GM15510 (cell line): ENCODE results near the gene CEP72.

Experiments used
- POLR2A ChIP-seq: IDR thresholded peaks from 3 replicates; pipeline ENCODE4 v1.6.1; 2011; ENCODE audit warnings: borderline replicate concordance; ENCODE audit not compliant: insufficient read length; ENCODE audit errors: extremely low read depth

The CEP72 gene

GRCh38 chr5:636951-637350 lies 24.8 kb downstream of the CEP72 start:
- no peak for TF ChIP-seq POLR2A

DNA sequence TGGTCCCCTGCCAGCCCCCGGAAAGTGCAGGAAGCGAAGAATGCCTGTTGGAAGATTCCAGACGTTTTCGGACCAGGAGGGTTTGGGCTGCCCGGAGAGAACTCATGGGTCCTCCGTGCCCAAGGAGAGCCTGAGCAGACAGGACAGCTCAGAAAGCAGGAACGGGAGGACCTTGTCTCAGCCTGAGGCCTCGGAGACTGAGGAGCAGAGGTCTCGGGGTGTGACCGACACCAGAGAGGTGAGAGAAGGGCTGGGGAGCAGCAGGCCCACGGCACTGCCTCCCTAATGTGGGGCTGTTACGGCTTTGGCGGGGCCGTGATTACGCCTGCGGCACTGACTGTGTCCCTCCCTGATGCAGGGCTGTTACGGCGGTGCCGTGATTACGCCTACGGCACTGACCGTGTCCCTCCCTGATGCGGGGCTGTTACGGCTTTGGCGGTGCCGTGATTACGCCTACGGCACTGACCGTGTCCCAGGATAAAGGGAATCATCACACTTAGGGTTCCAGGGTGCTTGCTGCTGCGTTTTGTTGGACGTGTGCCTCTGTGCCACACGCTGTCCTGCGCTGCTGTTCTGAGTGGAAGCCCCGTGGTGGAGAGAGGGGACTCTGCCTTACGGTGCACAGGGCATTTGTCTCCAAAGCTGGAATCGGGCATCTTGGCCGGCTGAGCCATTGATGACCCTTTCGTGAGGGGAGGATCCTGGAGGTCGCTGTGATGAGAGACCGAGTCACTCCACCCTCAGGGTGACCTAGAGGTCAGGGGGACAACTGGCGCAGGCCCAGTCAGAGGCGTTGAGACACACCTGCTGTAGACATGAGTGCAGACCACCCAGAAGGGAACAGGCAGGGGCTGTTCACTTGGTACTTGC lies 25.7 kb downstream of the CEP72 start:
- no peak for TF ChIP-seq POLR2A

DNA sequence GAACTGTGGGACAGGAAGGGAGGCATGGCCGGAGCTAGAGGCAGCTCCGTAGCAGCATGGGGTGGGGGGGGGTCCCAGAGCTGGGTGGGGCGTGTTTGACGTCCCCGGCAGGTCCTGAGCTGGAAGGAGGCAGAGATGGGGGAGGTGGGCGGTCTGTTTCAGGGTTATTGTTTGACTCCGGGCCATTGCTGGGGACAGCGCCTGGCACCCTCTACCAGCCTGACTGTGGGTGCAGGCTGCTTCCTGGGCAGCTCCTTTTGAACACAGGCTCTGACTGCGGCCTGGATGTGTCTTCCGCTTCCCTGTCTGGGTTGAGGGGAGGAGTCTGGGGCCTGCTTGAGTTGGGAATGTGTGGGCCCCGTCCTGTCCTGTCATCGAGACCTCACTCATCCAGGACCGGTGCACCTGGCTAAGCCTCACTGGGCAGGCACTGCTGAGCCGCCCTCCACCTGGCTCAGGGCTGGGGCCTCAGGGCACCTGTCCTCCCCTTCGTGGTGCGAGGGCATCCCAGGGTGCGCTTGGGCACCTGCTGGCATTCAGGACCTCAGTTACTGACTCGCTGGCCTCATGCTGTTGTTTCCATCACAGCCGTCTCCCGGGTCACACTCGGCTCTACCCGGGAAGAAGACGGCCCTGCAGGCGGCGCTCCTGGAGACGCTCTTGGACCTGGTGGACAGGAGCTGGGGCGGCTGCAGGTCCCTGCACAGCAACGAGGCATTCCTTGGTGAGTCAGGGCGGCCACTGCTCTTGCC lies 26.5 kb downstream of the CEP72 start:
- TF ChIP-seq POLR2A = no peak

DNA sequence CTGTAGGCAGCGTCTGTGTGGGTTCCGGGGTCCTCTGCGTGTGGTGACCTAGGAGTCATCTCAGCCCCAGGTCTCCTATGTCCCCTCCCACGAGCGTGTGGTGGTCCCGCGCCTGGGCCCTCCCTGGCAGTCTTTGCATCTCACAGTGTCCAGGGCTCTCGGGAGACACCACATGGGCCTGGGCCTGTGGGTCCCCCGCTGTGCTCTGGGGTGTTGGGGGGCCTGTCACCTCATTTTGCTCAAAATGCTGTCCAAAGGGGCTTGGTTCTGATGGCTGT lies 27.1 kb downstream of the CEP72 start:
- no peak for TF ChIP-seq POLR2A

- TF ChIP-seq POLR2A = no peak
Observed at GRCh38 chr5:639584-640213, 27.6 kb downstream of the CEP72 start.

DNA sequence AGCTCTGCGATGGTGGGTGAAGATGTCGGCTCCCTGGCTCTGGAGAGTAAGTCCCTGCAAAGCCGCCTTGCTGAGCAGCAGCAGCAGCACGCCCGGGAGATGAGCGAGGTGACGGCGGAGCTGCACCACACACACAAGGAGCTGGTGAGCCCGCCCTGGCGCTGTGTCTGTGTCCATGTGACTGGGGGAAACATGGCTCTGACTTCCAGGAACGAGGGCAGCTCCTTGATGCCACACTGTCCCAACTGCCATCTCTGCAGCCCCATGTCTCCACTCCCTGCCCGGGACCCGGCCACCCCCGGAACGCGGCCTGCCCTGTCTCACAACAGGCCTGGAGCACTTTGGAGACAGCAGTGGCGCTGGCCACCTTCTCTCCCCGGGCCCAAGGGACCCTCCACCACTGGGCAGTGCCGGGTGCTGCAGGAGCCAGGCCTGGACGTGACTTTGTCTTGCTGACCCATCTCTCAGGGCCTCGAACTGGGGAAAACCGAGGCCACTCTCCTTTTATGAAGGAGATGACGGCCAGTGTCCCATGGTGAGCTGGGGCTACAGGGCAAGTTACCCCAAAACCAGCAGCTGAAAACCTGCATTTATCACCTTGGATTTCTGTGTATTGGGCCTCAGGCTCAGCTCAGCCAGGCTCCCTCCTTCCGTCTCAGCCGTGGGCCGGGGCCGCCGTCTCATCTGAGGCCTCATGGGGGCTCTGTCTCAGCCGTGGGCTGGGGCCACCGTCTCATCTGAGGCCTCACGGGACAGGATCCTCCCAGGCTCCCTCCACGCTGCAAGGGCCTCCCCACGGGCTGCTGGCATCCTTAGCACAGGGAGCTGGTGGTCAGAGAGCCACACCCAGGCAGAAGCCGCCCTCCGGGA lies 28.6 kb downstream of the CEP72 start:
- TF ChIP-seq POLR2A = no peak

DNA sequence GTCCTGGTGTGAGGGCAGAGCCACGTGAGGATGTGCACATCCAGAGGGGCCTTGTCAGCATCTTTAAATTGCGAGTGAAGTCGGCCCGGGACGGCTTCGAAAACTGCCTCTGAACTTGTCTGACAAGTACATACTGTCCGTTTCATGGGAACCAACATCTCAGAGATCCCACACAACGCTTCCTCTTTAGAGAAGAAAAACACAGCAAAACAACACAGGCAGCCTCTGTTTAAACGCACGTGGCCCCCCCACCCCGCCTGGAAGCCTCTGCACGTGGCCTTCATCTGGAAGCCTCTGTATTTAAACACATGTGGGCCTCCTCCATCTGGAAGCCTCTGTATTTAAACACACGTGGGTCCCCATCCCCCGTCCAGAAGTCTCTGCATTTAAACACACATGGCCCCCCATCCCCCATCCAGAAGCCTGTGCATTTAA lies 29.2 kb downstream of the CEP72 start:
- TF ChIP-seq POLR2A = no peak

DNA sequence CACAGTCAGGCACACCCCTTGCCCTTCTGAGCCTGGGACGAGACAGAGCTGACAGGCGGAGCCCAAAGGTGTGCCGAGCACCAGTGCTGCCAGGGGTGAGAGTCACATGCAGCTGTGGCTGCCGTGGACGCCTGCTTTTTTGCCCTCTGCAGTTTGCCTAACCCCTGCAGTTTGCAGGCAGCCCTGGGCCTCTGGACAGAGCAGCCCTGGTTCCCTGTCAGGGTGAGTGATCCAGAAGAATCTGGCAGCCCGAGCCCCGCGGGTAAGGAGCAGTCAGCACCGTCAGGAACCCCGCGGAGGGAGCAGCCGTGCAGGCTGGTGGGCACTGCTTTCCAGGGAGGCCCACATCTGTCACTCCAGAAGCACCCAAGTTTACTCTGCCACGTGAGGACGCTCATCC lies 30.3 kb downstream of the CEP72 start:
- no peak for TF ChIP-seq POLR2A

DNA sequence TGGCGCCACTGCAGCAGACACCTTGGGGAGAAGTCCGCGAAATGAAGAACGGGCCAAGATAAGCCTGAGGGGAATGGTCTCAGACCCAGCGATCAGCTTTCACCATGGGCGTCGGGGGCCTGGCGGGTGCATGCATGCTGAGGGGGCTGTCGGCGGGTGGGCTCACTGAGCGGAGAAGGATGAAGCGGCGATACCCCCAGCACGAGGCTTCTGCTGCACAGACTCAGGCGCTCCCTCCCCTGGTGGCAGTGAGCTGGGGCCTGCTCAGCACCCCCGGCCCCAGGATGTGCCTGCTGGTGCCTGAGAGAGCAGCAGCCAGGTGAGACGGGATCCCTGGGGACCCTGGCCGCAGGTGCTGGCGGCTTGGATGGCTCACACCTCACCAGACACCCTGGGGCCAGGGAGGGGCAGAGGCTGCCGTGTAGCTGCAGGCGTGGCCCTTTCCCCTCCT lies 31.2 kb downstream of the CEP72 start:
- TF ChIP-seq POLR2A = no peak

DNA sequence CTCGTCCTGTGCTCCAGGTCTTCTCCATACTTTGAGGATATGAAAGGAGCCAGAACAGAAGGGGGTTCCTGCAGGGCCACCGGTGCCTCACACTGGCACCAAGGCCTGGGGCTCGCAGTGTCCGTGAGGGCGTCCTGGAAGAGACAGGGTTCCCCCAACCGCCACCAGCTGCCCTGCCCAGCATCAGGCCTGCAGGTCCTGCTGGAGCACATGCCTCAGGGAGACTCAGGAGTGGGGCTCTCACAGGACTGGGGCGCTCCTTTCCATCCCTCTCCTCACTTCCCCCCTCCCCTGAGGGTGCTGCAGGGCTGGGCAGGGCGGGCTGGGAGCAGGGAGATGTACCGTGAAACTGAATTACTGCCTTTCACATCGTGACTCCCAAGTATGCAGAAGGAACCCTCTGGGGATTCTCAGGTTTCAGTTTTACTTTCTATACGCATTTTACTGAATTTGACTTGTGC lies 31.7 kb downstream of the CEP72 start:
- no peak for TF ChIP-seq POLR2A

GRCh38 chr5:644509-644908 lies 32.4 kb downstream of the CEP72 start:
- TF ChIP-seq POLR2A = no peak

- TF ChIP-seq POLR2A = no peak
Observed at GRCh38 chr5:644971-645370, 32.8 kb downstream of the CEP72 start.

DNA sequence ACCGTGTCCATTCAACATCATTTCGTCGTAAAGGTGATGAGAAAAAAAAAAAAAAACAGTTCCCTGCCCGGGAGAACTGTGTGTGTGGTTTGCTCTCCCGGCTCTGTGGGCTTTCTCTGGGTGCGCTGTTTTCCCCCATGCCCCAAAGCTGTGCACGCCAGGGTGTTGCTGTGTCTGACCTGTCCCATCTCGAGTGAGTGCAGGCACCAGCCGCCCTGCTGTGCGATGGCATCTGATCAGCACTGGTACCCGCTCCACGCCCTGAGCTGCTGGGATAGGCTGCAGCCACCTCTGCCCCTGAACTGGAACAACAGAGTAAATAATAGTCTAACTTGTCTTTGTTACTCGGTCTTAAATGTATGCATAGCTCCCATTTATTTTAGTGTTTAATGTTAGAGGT lies 33.3 kb downstream of the CEP72 start:
- TF ChIP-seq POLR2A = no peak

DNA sequence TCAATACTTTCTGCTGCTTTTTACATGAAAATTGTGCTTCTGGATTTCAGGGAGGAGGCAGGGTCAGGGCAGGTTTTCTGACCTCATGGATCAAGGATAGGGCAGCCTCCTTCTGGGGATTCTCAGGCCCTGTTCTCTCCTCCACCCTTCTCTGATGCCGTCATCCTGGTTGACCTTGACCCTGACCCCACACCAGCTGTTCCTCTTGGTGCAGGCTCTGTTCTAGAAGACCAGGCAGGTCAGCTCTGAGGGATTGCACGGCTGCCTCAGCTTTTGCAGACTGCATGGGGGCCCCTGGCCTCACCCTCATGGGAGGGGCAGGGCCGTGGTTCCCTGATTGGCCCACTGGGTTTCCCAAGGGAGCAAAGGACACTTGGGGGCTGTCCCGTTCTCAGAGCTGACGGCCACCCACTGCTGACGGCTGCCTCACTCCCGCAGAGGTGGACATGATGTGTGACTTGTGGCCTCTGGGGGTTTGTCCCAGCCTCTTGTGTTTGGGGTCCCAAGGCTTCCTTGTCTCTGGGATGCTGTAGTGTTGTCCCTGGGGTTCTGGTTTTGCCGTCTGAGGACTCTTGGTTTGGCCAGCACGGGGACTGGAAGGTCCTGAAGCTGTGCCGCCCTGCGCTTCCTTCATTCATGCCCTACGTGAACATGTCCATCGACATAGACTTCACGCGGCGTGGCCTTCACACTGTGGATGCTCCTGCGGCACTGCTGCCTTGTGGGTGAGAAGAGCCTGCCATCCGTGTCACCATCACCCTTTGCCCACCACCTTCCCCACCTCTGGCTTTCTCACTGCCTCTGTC lies 34.5 kb downstream of the CEP72 start:
- no peak for TF ChIP-seq POLR2A

- TF ChIP-seq POLR2A = no peak
Observed at GRCh38 chr5:647311-647710, 35.2 kb downstream of the CEP72 start.

- no peak for TF ChIP-seq POLR2A
Observed at GRCh38 chr5:647727-648126, 35.6 kb downstream of the CEP72 start.
